GM12892 (cell line): Measurements from ENCODE around the gene DLK2.
"Not testable (repeated sequence)": the region's sequence is repeated elsewhere in the genome, so short reads cannot be mapped to it uniquely, and the experiment has no call there.

Experiments
- DNase-seq: peaks from one replicate; pipeline ENCODE4 v3.0.0; 2011; ENCODE audit not compliant: insufficient read length
- FAIRE-seq: peaks from 2 replicates; lab custom pipeline; 2011; peaks lifted over from hg19 to GRCh38; lab: Jason Lieb, UNC
- POLR2A ChIP-seq: IDR thresholded peaks from 2 replicates; pipeline ENCODE4 v1.6.1; 2011; ENCODE audit warnings: low read depth, low read length, control low read depth
- POLR2AphosphoS5 ChIP-seq: IDR thresholded peaks from 2 replicates; pipeline ENCODE4 v1.6.1; 2011; ENCODE audit warnings: low read depth, low read length, control low read depth
- TAF1 ChIP-seq: IDR thresholded peaks from 2 replicates; pipeline ENCODE4 v1.6.1; 2011; ENCODE audit warnings: low read depth, mild to moderate bottlenecking, control low read depth, low read length, borderline replicate concordance

The DLK2 gene

DNA sequence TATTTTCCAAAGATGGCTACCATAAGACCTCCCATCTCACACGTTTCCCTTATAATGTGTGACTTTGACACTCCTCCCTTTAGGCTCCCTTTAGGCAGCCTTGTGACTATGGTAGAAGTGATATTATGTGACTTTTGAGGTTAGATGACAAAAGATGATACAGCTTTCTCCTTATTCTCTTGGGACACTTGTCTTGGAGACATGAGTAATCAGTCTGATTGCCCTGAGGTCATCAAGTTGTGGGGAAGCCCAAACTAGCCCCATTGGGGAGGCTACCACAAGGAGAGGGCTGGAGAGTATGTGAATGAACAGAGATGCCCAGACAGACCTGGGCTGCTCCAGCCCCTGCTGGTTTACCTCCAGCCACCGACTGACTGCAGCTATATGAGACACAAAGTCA is 10.6 kb upstream of the DLK2 start:
- FAIRE-seq (no peak), DNase-seq (no peak)
- no peak for TF ChIP-seq POLR2AphosphoS5
- no peak for TF ChIP-seq TAF1
- TF ChIP-seq POLR2A: no peak

DNA sequence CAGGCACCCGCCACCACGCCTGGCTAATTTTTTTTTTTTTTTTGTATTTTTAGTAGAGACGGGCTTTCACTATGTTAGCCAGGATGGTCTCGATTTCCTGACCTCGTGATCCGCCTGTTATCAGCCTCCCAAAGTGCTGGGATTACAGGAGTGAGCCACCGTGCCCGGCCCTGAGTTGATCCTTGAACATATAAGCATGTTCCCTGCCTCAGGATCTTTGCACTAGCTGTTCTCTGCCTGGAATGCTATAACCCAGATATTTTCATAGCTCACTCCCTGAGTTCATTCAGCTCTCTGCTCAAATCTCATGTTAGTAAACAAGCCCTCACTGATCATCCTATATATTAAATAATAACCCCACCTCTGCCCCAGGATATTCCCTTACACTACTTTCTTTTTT is 9.0 kb upstream of the DLK2 start:
- no peak for DNase-seq
- no peak for FAIRE-seq
- TF ChIP-seq POLR2AphosphoS5: no peak

DNA sequence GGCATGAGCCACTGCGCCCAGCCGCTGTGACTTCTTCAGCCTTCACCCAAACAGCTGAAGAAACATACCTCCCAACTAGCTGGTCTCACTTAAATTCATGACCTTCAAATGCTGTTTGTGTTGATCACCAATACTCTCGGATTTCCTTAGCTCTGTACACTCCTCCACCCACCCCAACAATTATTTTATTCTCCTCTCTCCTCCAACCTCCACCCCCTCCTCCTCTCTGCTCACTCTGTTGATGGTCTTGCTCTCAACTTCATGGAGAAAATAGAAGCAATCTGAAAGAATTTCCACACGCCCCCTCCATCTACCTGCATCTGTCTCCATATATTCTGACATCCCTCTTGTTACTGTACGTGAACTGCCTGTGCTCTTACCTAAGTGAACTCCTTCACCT is 6.6 kb upstream of the DLK2 start:
- DNase-seq: no peak
- TF ChIP-seq POLR2AphosphoS5: no peak
- no peak for TF ChIP-seq TAF1
- TF ChIP-seq POLR2A: no peak
- no peak for FAIRE-seq

DNA sequence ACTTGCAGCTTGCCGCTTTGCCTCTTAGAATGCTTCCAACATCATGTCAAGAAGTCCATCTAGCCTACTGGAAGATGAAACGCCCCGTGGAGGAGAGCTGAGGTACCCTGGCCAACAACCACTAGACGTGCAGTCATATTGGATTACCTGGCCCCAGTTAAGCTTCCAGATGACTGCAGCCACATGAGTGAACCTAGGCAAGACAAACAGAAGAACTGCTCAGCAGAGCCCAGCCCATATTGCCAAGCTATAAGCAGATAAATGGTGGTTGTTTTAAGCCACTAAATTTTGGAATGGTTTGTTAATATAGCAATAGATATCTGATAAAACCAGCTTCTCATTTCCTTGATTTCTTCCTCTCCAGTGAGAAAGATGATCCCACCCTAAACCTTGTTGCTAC is 4.7 kb upstream of the DLK2 start:
- TF ChIP-seq TAF1: no peak
- no peak for TF ChIP-seq POLR2A
- no peak for TF ChIP-seq POLR2AphosphoS5
- no peak for FAIRE-seq
- no peak for DNase-seq

DNA sequence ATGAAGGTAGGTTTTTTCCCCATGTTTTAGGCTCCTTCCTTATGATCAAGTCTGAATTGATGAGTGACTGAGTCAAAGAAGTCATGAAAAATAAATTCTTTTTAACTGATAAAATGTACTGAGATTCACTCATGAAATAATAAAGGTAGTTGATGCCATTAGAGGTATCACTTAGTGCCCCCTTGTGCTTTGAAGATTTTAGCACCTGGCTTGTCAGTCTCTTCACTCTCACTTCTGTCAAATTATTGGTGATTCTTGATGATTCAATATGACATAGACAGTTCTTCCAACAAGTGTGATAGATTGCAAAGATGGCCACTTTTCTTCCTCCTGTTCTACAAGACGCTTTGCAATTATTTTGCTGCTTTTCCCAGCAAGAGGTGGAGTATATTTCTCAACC is 4.2 kb upstream of the DLK2 start:
- FAIRE-seq (no peak), DNase-seq (no peak)
- TF ChIP-seq POLR2A (no peak), POLR2AphosphoS5 (no peak), TAF1 (no peak)

DNA sequence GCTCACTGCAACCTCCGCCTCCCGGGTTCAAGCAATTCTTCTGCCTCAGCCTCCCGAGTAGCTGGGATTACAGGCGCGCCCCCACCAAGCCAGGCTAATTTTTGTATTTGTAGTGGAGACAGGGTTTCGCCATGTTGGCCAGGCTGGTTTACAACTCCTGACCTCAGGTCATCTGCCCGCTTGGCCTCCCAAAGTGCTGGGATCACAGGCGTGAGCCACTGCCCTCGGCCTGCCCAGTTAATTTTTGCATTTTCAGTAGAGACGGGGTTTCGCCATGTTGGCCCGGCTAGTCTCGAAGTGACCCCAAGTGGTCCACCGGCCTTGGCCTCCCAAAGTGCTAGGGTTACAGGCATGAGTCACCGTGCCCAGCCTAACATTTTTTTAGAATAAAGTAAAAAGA is 2.8 kb upstream of the DLK2 start:
- not testable (repeated sequence) for FAIRE-seq, DNase-seq

DNA sequence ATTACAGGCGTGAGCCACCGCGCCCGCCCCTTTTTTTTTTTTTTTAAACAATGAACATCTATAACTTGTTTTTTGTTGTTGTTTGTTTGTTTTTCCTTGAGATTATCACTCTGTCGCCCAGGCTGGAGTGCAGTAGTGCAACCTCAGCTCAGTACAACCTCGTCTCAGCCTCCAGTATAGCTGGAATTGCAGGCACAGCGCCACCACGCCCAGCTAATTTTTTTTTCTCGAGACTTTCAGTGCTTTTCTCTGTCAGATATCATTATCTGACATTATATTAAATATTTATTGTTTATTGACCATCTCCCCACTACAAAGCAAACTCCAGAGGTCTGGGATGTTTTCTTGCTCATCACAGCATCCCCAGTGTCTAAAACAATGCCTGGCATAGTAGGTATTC is 2.3 kb upstream of the DLK2 start:
- TF ChIP-seq TAF1: no peak
- DNase-seq (no peak), FAIRE-seq (no peak)

DNA sequence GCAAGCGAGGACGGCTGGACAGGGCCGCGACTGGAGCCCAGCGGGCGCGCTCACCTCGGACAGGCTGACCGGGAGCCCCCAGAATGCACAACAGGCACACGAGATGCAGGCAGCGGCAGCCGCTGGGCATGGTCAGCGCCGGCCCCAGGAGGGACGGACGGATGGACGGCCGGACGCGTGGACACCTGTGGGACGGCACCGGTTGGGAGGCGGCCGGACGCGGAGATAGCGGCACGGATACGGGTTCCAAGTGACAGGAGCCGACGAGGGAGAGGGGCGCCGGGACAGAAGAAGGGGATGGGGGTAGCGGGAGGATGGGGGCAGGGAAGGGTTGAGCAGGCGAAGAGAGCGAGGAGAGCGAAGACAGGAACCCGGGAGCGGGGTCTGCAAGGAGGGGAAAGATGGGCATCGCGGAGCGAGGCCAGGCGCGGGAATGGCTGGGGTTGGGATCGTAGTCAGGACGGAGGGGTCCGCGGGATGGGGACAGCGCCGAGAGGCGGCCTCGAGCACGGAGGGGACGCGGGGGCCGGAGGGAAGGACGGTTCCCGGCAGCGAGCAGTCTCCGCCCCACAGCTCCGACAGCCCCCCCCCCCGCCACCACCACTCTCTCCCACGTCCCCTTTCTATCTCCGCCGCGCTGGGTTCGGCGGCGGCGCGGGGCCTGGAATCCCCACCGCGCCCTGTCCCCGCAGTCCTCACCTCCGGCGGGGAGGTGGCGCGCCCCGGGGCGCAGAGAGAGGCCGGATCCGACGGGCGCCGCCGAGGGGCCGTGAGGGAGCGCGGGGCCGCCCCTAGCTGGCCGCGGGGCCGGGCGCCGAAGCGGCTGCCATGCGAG is 435 bp downstream of the DLK2 start:
- TF ChIP-seq POLR2A (no peak), TAF1 (no peak), POLR2AphosphoS5 (no peak)
- FAIRE-seq (no peak), DNase-seq (peak; percentile 66)

DNA sequence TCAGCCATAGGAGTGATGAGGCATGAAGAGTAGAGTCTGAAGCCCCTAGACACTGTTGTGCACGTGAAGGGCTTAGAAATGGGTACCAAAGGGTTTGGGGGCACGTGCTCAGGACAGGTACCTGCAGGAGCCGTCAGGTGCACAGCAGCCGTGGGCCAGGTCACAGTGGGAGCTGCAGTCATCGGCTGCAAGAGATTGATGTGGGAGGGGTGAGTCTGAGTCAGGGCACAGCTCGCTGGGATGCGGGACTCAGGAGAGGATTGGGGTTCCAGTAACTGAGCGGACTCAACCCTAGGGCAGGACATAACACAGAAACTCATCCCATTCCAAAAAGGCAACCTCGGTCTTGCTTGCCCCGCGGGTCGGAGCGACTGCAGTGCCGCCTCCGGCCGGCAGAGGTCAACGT is 1.1 kb downstream of the DLK2 start:
- TF ChIP-seq TAF1 (no peak), POLR2A (no peak), POLR2AphosphoS5 (no peak)
- FAIRE-seq (peak; percentile 97), DNase-seq (peak; percentile 63)

DNA sequence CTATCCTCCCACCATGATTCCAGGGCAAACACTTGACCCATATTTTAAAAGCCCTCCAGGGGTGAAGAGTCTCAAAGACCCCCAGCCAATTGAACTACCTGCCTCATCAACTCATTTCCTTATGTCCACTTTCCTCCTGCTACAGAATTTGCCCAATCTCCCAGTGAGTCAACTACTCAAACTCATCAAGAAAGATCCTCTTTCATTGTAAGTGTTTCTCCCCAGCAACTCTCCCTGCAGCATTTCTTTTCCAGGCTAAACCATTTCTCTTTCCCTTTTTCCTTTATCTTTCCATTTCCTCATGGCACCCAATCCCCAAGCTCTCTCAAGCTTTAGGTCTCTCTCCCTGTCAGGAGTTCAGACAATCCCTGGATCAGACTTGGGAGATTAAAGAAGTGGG is 1.5 kb downstream of the DLK2 start:
- FAIRE-seq (no peak), DNase-seq (no peak)
- TF ChIP-seq POLR2AphosphoS5 (no peak), POLR2A (no peak), TAF1 (no peak)

DNA sequence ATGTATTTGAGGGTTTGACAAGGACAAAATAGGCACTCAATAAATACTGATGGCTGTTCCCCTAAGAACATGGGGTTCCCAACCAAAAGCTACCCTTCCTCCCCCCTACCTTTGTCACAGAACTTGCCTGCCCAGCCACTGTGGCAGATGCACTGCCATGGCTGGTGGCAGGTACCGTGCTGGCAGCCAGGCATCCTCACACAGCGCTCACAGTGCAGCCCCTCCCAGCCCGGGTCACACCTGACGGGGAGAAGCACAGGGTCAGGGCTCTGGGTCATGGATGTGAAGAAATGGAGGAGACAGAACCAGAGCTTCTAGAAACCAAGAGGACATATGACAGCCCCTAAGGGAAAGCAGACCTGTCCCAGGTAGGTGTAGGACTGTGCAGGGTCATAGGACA is 2.5 kb downstream of the DLK2 start:
- TF ChIP-seq TAF1 (no peak), POLR2AphosphoS5 (no peak), POLR2A (no peak)
- FAIRE-seq: no peak
- DNase-seq: no peak

DNA sequence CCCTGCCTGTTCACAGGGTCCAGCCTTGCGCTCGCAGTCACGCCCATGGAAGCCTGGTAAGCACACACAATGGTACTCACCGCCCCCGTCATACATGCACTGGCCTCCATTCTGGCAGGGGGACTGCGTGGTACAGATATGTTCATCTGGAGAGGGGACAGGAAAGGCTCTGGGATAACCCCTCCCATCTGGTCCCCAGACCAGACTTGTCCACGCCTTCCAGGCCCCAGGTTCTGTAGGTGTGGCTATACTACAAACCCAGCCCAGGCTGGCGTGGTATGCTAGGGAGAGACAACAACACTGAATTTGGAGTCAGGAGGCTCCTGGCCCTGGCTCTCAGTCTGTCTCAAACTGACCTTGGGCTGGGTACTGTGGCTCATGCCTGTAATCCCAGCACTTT is 3.4 kb downstream of the DLK2 start:
- FAIRE-seq (no peak), DNase-seq (no peak)
- TF ChIP-seq POLR2AphosphoS5: no peak
- TF ChIP-seq POLR2A: no peak
- no peak for TF ChIP-seq TAF1

DNA sequence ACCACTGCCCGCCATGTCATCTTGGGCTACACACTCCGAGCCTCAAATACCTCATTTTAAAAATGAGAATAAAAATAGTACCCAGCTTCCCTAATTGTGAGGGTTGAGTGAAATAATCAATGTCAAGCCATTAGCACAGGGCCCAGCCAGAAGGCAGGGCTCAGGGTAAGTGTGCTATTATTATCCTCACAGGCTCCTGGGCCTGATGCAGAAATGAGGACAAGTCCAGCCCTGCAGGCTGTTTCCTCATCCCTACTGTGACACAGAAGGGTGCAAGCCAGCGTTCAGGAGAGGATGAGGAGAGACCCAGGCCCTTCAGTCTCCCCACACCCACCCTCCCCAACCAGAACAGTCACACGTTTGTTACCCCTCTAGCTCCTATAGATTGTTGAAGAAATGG is 4.0 kb downstream of the DLK2 start:
- no peak for FAIRE-seq
- no peak for DNase-seq
- TF ChIP-seq TAF1 (no peak), POLR2AphosphoS5 (no peak)
